Smooth muscle cell (in vitro differentiated cells): Measurements from ENCODE around the gene HTT. TPM values are rescaled to one million over a fixed set of nuclear protein-coding genes. Genes with fewer than 3 reads are reported as not detected.

ENCODE experiments used
- DNase-seq: peaks from one replicate; lab custom pipeline; 2025; ENCODE audit not compliant: unreplicated experiment; lab: John Stamatoyannopoulos, UW
- H2AFZ ChIP-seq: fragments of 200-600 bp; sonication (generic); 2 replicates; pipeline ENCODE4 v1.6.0; 2016; ENCODE audit warnings: antibody characterized with exemption, low read depth, mild to moderate bottlenecking
- H3F3A ChIP-seq: fragments of 200-600 bp; sonication (generic); 2 replicates; pipeline ENCODE4 v1.6.0; 2017; ENCODE audit warnings: antibody characterized with exemption, low read depth
- H3K27ac ChIP-seq: fragments of 200-600 bp; sonication (generic); 2 replicates; pipeline ENCODE4 v1.5.1; 2016; ENCODE audit warnings: low read depth, mild to moderate bottlenecking
- H3K27me3 ChIP-seq: fragments of 200-600 bp; sonication (generic); 2 replicates; pipeline ENCODE4 v1.6.1; 2016; ENCODE audit warnings: low read depth, mild to moderate bottlenecking
- H3K36me3 ChIP-seq: fragments of 200-600 bp; sonication (generic); 2 replicates; pipeline ENCODE4 v1.5.1; 2016; ENCODE audit warnings: low read depth
- H3K4me1 ChIP-seq: fragments of 200-600 bp; sonication (generic); 2 replicates; pipeline ENCODE4 v1.5.1; 2016; ENCODE audit warnings: low read depth
- H3K4me2 ChIP-seq: fragments of 200-600 bp; sonication (generic); 2 replicates; pipeline ENCODE4 v1.6.0; 2016; ENCODE audit warnings: mild to moderate bottlenecking
- H3K4me3 ChIP-seq: fragments of 200-600 bp; sonication (generic); 2 replicates; pipeline ENCODE4 v1.5.1; 2016; ENCODE audit warnings: mild to moderate bottlenecking
- H3K79me2 ChIP-seq: fragments of 200-600 bp; sonication (generic); 2 replicates; pipeline ENCODE4 v1.6.0; 2016; ENCODE audit warnings: low read depth, mild to moderate bottlenecking
- H3K9ac ChIP-seq: fragments of 200-600 bp; sonication (generic); 2 replicates; pipeline ENCODE4 v1.6.0; 2016; ENCODE audit warnings: low read depth
- H3K9me3 ChIP-seq: fragments of 200-600 bp; sonication (generic); replicated peaks from 2 replicates; pipeline ENCODE4 v1.5.1; 2016; ENCODE audit warnings: low read depth
- H4K20me1 ChIP-seq: fragments of 200-600 bp; sonication (generic); 2 replicates; pipeline ENCODE4 v1.6.0; 2016; ENCODE audit warnings: low read depth
- WGBS: methylation state at CpG from one replicate; pipeline ENCODE4 v1.1.7; 2016; ENCODE audit warnings: low lambda C conversion rate; 5-methylcytosine and 5-hydroxymethylcytosine counted together
- polyA plus RNA-seq: library from polyadenylated mRNA; unstranded; fragments of >200 nt; fragmentation: Nextera tagmentation; extraction: Ambion mirVana; gene quantifications from 2 replicates; pipeline ENCODE4 v1.2.1, GENCODE V29; 2016
- total RNA-seq: library from RNA; depleted of rRNA; stranded (reverse); fragments of >200 nt; gene quantifications from 2 replicates; pipeline ENCODE4 v1.2.3, GENCODE V29; 2014
- TF ChIP-seq, protein P1 (sequence below): fragments of 200-600 bp; sonication (generic); IDR thresholded peaks from 2 replicates; pipeline ENCODE4 v1.5.1; 2017; ENCODE audit warnings: borderline replicate concordance, mild to moderate bottlenecking, antibody characterized with exemption; ENCODE audit not compliant: insufficient read depth, poor library complexity, severe bottlenecking

The HTT gene
- total and polyA plus RNA-seq, 2 experiments from 2014 or later = 7.1 to 16.4 TPM

DNA sequence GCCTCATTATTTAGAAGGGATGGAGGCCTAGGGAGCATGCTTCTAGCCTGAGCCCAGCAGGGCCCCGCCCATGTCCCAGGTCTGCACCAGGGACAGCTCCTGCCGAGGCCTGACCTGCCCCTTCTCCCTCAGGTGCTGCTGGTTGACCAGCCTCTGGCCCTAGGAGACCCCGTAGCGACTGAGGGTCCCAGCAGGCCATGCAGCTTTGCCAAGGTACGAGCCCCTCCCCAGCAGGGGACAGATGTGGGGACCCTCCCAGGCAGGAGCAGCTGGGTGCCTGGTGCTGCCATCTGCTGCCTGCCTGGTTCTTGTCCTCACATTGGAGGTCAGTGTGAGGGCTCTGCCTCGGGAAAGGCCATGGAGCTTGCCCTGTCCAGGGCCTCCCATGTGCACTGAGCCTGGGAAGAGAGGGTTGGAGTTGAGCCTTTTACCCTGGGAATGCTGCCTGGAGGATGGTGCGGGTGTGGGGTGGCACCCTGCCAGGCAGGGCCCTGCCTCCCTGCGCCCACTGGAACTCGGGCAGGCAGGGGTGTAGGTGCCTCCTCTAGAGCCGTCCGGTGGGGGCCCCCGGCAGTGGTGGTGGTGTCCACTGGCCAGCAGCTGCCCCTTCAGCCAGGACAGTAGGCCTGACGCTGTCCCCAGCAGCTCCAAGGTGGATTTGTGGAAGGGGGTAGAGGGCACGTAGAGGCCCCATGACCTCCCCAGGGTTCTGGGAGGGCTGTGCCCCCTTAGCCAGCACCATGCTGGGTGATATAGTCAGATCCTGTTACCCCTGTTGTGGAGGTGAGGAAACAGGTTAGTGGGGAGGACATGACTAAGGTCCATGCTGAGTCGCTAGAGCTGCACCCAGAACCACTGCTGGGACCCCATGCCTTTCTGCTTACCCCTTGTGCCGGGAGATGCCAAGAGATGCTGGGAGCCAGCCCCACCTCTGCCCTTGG lies 172.2 kb downstream of the HTT start:
- Histone ChIP-seq H3K9me3 (no peaks in the 10 kb centered on the region), H3K36me3 (no peaks in the 10 kb centered on the region), H3K4me1 (no peaks in the 10 kb centered on the region), H3F3A (no peaks in the 10 kb centered on the region), H4K20me1 (peaks cover 16% of the 10 kb centered on the region), H3K27me3 (no peaks in the 10 kb centered on the region), H3K79me2 (no peaks in the 10 kb centered on the region), H3K9ac (no peak overlapping the region), H3K27ac (no peak overlapping the region), H2AFZ (no peak overlapping the region), H3K4me3 (no peak overlapping the region), H3K4me2 (no peak overlapping the region)
- WGBS = 92% methylated on average over 16 of the region's 16 CpGs
- DNase-seq = no peak
- TF ChIP-seq, protein P1, sequence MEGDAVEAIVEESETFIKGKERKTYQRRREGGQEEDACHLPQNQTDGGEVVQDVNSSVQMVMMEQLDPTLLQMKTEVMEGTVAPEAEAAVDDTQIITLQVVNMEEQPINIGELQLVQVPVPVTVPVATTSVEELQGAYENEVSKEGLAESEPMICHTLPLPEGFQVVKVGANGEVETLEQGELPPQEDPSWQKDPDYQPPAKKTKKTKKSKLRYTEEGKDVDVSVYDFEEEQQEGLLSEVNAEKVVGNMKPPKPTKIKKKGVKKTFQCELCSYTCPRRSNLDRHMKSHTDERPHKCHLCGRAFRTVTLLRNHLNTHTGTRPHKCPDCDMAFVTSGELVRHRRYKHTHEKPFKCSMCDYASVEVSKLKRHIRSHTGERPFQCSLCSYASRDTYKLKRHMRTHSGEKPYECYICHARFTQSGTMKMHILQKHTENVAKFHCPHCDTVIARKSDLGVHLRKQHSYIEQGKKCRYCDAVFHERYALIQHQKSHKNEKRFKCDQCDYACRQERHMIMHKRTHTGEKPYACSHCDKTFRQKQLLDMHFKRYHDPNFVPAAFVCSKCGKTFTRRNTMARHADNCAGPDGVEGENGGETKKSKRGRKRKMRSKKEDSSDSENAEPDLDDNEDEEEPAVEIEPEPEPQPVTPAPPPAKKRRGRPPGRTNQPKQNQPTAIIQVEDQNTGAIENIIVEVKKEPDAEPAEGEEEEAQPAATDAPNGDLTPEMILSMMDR = no peak

GRCh38 chr4:3247399-3248177 lies 173.1 kb downstream of the HTT start:
- TF ChIP-seq, protein P1 = no peak
- Histone ChIP-seq H3F3A (no peaks in the 10 kb centered on the region), H3K36me3 (no peaks in the 10 kb centered on the region), H3K4me2 (no peak overlapping the region), H2AFZ (no peak overlapping the region), H3K9ac (no peak overlapping the region), H3K9me3 (no peaks in the 10 kb centered on the region), H4K20me1 (peaks cover 10% of the 10 kb centered on the region), H3K79me2 (no peaks in the 10 kb centered on the region), H3K27me3 (no peaks in the 10 kb centered on the region), H3K27ac (no peak overlapping the region), H3K4me3 (no peak overlapping the region), H3K4me1 (no peaks in the 10 kb centered on the region)
- DNase-seq = no peak
- WGBS = 94% methylated on average over 20 of the region's 21 CpGs

GRCh38 chr4:3248178-3248480 lies 173.6 kb downstream of the HTT start:
- Histone ChIP-seq H3F3A (no peaks in the 10 kb centered on the region), H3K9ac (no peak overlapping the region), H2AFZ (no peak overlapping the region), H3K4me2 (no peak overlapping the region), H3K36me3 (no peaks in the 10 kb centered on the region), H3K9me3 (no peaks in the 10 kb centered on the region), H4K20me1 (peaks cover 4% of the 10 kb centered on the region), H3K4me3 (no peak overlapping the region), H3K4me1 (no peaks in the 10 kb centered on the region), H3K27me3 (no peaks in the 10 kb centered on the region), H3K27ac (no peak overlapping the region), H3K79me2 (no peaks in the 10 kb centered on the region)
- over 99% methylated on average over 14 of the region's 14 CpGs for whole genome bisulfite sequencing
- no peak for DNase-seq
- TF ChIP-seq, protein P1 = no peak
